Right kidney (tissue), 1 donor: Measurements from ENCODE around the gene ZNF101.

Experiments used
- DNase-seq: peaks from one replicate; pipeline ENCODE4 v3.0.0-alpha.2; 2016

Gene ZNF101

GRCh38 chr19:19711306-19711933 lies 42.8 kb downstream of the ZNF101 start:
- no peak for DNase-seq

DNA sequence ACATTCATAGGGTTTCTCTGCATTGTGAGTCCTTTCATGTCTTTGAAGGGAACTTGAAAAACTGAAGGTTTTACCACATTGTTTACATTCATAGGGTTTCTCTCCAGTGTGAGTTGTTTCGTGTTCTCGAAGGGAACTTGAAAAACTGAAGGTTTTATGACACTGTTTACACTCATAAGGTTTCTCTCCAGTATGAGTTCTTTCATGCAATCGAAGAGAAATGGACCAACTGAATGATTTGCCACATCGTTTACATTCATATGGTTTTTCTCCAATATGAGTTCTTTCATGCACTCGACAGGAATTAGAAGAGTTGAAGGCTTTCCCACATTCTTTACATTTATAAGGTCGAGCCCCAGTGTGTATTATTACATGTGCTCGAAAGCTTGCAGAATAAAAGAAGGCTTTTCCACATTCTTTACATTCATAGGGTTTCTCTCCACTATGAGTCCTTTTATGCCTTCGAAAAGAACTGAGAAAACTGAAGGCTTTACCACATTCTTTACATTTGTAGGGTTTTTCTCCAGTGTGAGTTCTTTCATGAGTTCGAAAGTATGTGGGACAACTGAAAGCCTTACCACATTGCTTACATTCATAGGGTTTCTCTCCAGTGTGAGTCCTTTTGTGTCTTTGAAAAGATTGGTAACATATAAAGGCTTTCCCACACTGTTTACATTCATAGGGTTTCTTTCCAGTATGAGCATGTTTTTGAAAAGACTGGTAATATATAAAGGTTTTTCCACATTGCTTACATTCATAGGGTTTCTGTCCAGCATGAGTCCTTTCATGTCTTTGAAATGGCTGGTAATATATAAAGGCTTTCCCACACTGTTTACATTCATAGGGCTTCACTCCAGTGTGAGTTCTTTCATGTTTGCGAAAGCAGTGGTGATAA lies 43.5 kb downstream of the ZNF101 start:
- DNase-seq, result no peak

DNA sequence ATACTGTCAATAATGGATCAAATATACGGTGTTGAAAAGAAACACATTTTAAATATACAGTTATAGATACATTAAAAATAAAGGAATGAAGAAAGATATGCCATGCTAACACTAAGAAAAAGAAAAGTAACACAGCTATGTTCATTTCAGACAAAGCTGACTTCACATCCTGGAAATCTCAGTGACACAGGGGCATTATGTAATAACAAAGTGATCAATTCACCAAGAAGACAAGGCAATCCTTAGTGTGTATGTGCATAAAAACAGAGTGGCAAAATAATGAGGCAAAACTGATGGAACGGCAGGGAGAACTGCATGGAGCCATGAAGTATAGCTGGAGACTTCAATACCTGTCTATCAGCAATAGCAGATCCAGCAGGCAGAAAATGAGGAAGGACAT lies 51.2 kb downstream of the ZNF101 start:
- DNase-seq, result no peak

- DNase-seq, result no peak
These were observed 53.3 kb downstream of the ZNF101 start for GRCh38 chr19:19721896-19722295.

GRCh38 chr19:19732579-19733501 lies 64.2 kb downstream of the ZNF101 start, which contains the start of gene ZNF14:
Gene ZNF14, minus strand, starts transcription at chr19:19733112. Its CDS starts 154 bp downstream, at chr19:19732958.
- peak; percentile 93 for DNase-seq
